ENCODE data around the gene FXYD6. TPM values are rescaled to one million over a fixed set of nuclear protein-coding genes. Genes with fewer than 3 reads are reported as not detected.

The FXYD6 gene
- total and polyA plus RNA-seq, 2 of the 8 experiments (the other 6 are each of a cell fraction or from before 2014, with no cell fraction given): 44.6 to 117 TPM

- DNase-seq (ENCODE audit: low read depth in 1 of 2, low spot score in 2 of 2): no peak
- peaks cover 0 to 8% (median 3%) of the 10 kb centered on the region in 4 experiments; a peak in 4 of 7 replicates for H3K4me1 ChIP-seq (replicated peaks in 1 of 4; ENCODE audit: control insufficient read depth in 3 of 4, insufficient read depth in 4 of 4, low read length in 3 of 4)
- H2BK12ac ChIP-seq (ENCODE audit: low read depth, low read length): no peak overlapping the region
- no peak overlapping the region for H3K4me2 ChIP-seq (ENCODE audit: insufficient read depth in 1 of 2, low read depth in 2 of 2, low read length in 2 of 2)
- H3K36me3 ChIP-seq (ENCODE audit: control insufficient read depth in 2 of 4, insufficient read depth in 4 of 4, low read length in 3 of 4): no peaks in the 10 kb centered on the region; a peak in 1 of 8 replicates
- H2BK5ac ChIP-seq (ENCODE audit: low read depth, low read length): no peak overlapping the region
- H3K9ac ChIP-seq (replicated peaks in 1 of 4; ENCODE audit: extremely low read depth in 1 of 4, low read depth in 3 of 4, low read length in 3 of 4): no peak overlapping the region
- no peaks in the 10 kb centered on the region for H3K9me3 ChIP-seq (ENCODE audit: insufficient read depth in 2 of 2, low read depth in 1 of 2, low read length in 1 of 2)
- no peaks in the 10 kb centered on the region for H3K79me2 ChIP-seq (ENCODE audit: control insufficient read depth in 1 of 2, insufficient read depth in 2 of 2, low read length in 2 of 2)
- no peak overlapping the region for H4K8ac ChIP-seq (ENCODE audit: extremely low read depth, insufficient read depth, low read length)
- H3K14ac ChIP-seq (ENCODE audit: insufficient read length): no peak overlapping the region
- WGBS, 2 experiments (ENCODE audit: extremely low coverage in 1 of 2, insufficient coverage in 1 of 2, insufficient read length in 1 of 2, insufficient replicate concordance in 2 of 2, low coverage in 1 of 2, low lambda C conversion rate in 2 of 2, missing lambda C conversion rate in 1 of 2): 87% methylated on average over 6 of the region's 6 CpGs; no CpG with 5 or more reads in 1 of the 2 experiments
- no peak for FAIRE-seq
- H3K18ac ChIP-seq (ENCODE audit: extremely low read depth, low read length): no peak overlapping the region
- H3K27ac ChIP-seq (ENCODE audit: low read depth, low read length): no peak overlapping the region
- no peak overlapping the region for H2BK15ac ChIP-seq (ENCODE audit: low read length)
- no peak overlapping the region for H2BK120ac ChIP-seq (replicated peaks; ENCODE audit: low read depth, low read length)
- H4K91ac ChIP-seq (replicated peaks; ENCODE audit: insufficient read length, low read length): no peak overlapping the region
- H3K4ac ChIP-seq (replicated peaks; ENCODE audit: insufficient read length, low read depth, low read length): no peak overlapping the region
- H2BK20ac ChIP-seq (ENCODE audit: low read length): no peak overlapping the region
- no peak overlapping the region for H3K56ac ChIP-seq (replicated peaks; ENCODE audit: insufficient read length, low read depth, low read length)
- H2AFZ ChIP-seq (ENCODE audit: low read length): no peak overlapping the region
- TF ChIP-seq TCF12 (IDR thresholded peaks at IDR 0.05; ENCODE audit: low read depth, low read length): no peak
- TF ChIP-seq EGR1 (IDR thresholded peaks at IDR 0.05; ENCODE audit: borderline replicate concordance, low read depth, low read length): no peak
- TF ChIP-seq FOSL1 (IDR thresholded peaks at IDR 0.05; ENCODE audit: insufficient read depth, low read depth, low read length): no peak
- no peak for TF ChIP-seq KDM1A (IDR thresholded peaks at IDR 0.05; ENCODE audit: borderline replicate concordance, low read length)
- ChIA-PET CTCF (ENCODE audit: partially characterized antibody) (interaction anchor here (0.5 to 11.9 kb wide), 13 partner anchors 10 to 364 kb away, joined by 3 to 91 read pairs (median 4); partner anchors contain the start of gene FXYD2), POLR2A (ENCODE audit: partially characterized antibody) (no interaction called here)
- H3K27me3 ChIP-seq (replicated peaks in 1 of 4; ENCODE audit: control insufficient read depth in 3 of 4, extremely low read depth in 1 of 4, insufficient read depth in 3 of 4, low read length in 3 of 4): no peaks in the 10 kb centered on the region
- no peak overlapping the region for H3K23ac ChIP-seq (ENCODE audit: insufficient read length)
- no peaks in the 10 kb centered on the region for H4K20me1 ChIP-seq (replicated peaks in 1 of 2; ENCODE audit: control insufficient read depth in 1 of 2, insufficient read depth in 2 of 2, low read length in 2 of 2)
- no peak overlapping the region for H3K4me3 ChIP-seq (ENCODE audit: extremely low read depth in 1 of 4, insufficient read depth in 2 of 4, low read depth in 3 of 4, low read length in 4 of 4)
- no peaks in the 10 kb centered on the region; the same call in 1 of the 2 replicates for H3K23me2 ChIP-seq (ENCODE audit: low read depth, low read length)
- H3K79me1 ChIP-seq (ENCODE audit: low read depth, low read length): no peaks in the 10 kb centered on the region
- no peak overlapping the region for H4K5ac ChIP-seq (ENCODE audit: insufficient read length, low read depth, low read length)
- H2AK5ac ChIP-seq (ENCODE audit: low read depth, low read length): no peak overlapping the region
Observed at GRCh38 chr11:117834068-117834810, 42.2 kb downstream of the FXYD6 start.
